ENCODE measurements around the gene CABLES2.
"Not testable (repeated sequence)": the region's sequence is repeated elsewhere in the genome, so short reads cannot be mapped to it uniquely, and the experiment has no call there.

CABLES2 gene

GRCh38 chr20:62387933-62388635 lies 19.0 kb downstream of the CABLES2 start:
- DNase-seq, result no peak

- DNase-seq, result no peak
Measured at GRCh38 chr20:62387219-62387913, 19.7 kb downstream of the CABLES2 start.

- peak; percentile 94 for DNase-seq
Measured at GRCh38 chr20:62386383-62387218, 20.5 kb downstream of the CABLES2 start, which contains the start of gene RPS21. Gene RPS21 (plus strand): TSS chr20:62387103. CDS start chr20:62387339, 236 bp downstream.

GRCh38 chr20:62382306-62383198 lies 24.5 kb downstream of the CABLES2 start:
- peak; percentile 82 for DNase-seq

- no peak for DNase-seq
Measured at GRCh38 chr20:62381842-62382241, 25.2 kb downstream of the CABLES2 start.

- no peak for DNase-seq
Measured at GRCh38 chr20:62381202-62381797, 25.8 kb downstream of the CABLES2 start.

GRCh38 chr20:62378215-62378614 lies 28.9 kb downstream of the CABLES2 start:
- DNase-seq, result no peak

GRCh38 chr20:62377615-62378178 lies 29.4 kb downstream of the CABLES2 start:
- no peak for DNase-seq

- no peak for DNase-seq
Measured at GRCh38 chr20:62377064-62377461, 30.0 kb downstream of the CABLES2 start.

GRCh38 chr20:62376112-62377063 lies 30.7 kb downstream of the CABLES2 start:
- no peak for DNase-seq

- DNase-seq, result no peak
Measured at GRCh38 chr20:62374331-62375152, 32.5 kb downstream of the CABLES2 start.

- DNase-seq, result not testable (repeated sequence)
Measured at GRCh38 chr20:62373631-62374179, 33.4 kb downstream of the CABLES2 start.

GRCh38 chr20:62372042-62372993 lies 34.8 kb downstream of the CABLES2 start:
- DNase-seq, result no peak

GRCh38 chr20:62371588-62372041 lies 35.5 kb downstream of the CABLES2 start:
- no peak for DNase-seq

GRCh38 chr20:62370807-62371587 lies 36.1 kb downstream of the CABLES2 start:
- DNase-seq, result no peak

- DNase-seq, result no peak
Measured at GRCh38 chr20:62370115-62370806, 36.8 kb downstream of the CABLES2 start.

GRCh38 chr20:62369815-62370114 lies 37.3 kb downstream of the CABLES2 start:
- no peak for DNase-seq

Measured in CD4-positive, alpha-beta T cell treated with Interleukin-12 subunit alpha and Interleukin-12 subunit beta, for 1 hour (primary cell).